ENCODE data around the gene ARL2.

The ARL2 gene

DNA sequence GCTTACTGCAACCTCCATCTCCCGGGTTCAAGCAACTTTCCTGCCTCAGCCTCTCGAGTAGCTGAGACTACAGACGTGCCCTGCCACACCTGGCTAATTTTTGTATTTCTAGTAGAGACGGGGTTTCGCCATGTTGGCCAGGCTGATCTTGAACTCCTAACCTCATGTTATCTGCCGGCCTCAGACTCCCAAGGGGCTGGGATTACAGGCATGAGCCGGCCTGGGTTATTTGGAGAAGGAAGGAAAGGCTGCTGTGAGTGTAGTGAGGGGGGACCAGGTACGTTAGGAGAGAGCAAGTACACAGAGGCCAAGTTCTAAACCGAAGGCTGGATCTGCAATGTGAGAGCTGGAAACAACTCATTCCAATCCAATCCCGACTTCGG is 17.6 kb upstream of the ARL2 start:
- Histone ChIP-seq H3K4me1 (ENCODE audit: low read depth, poor library complexity, severe bottlenecking) (no peaks in the 10 kb centered on the region), H3K4me3 (IDR thresholded peaks at IDR 0.05; ENCODE audit: insufficient read depth, low read depth, low read length) (no peak overlapping the region), H3K27me3 (ENCODE audit: insufficient read depth, low read depth) (peaks cover 9% of the 10 kb centered on the region; the same call in 1 of the 2 replicates), H3K4me2 (no peak overlapping the region), H3K79me2 (ENCODE audit: insufficient read depth, low read depth) (no peaks in the 10 kb centered on the region), H3K27ac (no peak overlapping the region), H3K9ac (no peak overlapping the region), H4K20me1 (ENCODE audit: insufficient read depth) (no peaks in the 10 kb centered on the region), H2AFZ (ENCODE audit: low read depth) (no peak overlapping the region), H3K36me3 (ENCODE audit: insufficient read depth) (no peaks in the 10 kb centered on the region)
- TF ChIP-seq, protein P1, sequence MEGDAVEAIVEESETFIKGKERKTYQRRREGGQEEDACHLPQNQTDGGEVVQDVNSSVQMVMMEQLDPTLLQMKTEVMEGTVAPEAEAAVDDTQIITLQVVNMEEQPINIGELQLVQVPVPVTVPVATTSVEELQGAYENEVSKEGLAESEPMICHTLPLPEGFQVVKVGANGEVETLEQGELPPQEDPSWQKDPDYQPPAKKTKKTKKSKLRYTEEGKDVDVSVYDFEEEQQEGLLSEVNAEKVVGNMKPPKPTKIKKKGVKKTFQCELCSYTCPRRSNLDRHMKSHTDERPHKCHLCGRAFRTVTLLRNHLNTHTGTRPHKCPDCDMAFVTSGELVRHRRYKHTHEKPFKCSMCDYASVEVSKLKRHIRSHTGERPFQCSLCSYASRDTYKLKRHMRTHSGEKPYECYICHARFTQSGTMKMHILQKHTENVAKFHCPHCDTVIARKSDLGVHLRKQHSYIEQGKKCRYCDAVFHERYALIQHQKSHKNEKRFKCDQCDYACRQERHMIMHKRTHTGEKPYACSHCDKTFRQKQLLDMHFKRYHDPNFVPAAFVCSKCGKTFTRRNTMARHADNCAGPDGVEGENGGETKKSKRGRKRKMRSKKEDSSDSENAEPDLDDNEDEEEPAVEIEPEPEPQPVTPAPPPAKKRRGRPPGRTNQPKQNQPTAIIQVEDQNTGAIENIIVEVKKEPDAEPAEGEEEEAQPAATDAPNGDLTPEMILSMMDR (conservative IDR thresholded peaks at IDR 0.05; ENCODE audit: low read depth, low read length) = no peak

- H3K36me3 ChIP-seq (ENCODE audit: insufficient read depth) = no peaks in the 10 kb centered on the region
- H3K4me1 ChIP-seq (ENCODE audit: low read depth, poor library complexity, severe bottlenecking) = no peaks in the 10 kb centered on the region
- TF ChIP-seq, protein P1 (conservative IDR thresholded peaks at IDR 0.05; ENCODE audit: low read depth, low read length) = no peak
- H3K9ac ChIP-seq = no peak within 1 kb of the TSS
- no peak within 1 kb of the TSS for H3K27ac ChIP-seq
- H4K20me1 ChIP-seq (ENCODE audit: insufficient read depth) = no peaks in the 10 kb centered on the region
- no peak within 1 kb of the TSS for H2AFZ ChIP-seq (ENCODE audit: low read depth)
- no peaks in the 10 kb centered on the region for H3K79me2 ChIP-seq (ENCODE audit: insufficient read depth, low read depth)
- H3K27me3 ChIP-seq (ENCODE audit: insufficient read depth, low read depth) = peaks cover 9% of the 10 kb centered on the region; the same call in 1 of the 2 replicates
- no peak within 1 kb of the TSS for H3K4me2 ChIP-seq
- H3K4me3 ChIP-seq (IDR thresholded peaks at IDR 0.05; ENCODE audit: insufficient read depth, low read depth, low read length) = no peak within 1 kb of the TSS
Observed at GRCh38 chr11:64996710-64997380, 17.1 kb upstream of the ARL2 start, which contains the start of gene BATF2. Gene BATF2, minus strand, starts transcription at chr11:64996971. Its CDS starts 57 bp downstream, at chr11:64996914.

DNA sequence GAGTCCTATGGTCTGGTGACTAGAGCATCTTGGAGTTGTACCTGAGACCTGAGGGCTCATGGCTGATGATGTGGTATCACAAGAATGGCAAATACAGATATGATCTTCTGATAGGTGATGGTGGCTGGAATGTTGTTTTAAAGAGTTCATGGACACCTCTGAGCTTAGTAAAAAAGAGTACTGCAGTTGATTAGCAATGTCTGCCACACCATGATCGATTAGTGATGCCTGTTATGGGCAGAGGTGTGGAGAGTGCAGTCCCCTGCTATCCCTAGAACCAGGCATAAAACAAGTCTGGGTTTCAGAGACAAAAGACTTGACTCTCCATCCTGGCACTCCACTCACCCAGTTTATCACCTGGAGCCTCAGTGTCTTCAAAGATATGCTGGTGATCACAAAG is 15.8 kb upstream of the ARL2 start:
- Histone ChIP-seq H3K36me3 (ENCODE audit: insufficient read depth) (no peaks in the 10 kb centered on the region), H3K79me2 (ENCODE audit: insufficient read depth, low read depth) (no peaks in the 10 kb centered on the region), H3K9ac (no peak overlapping the region), H2AFZ (ENCODE audit: low read depth) (no peak overlapping the region), H3K4me1 (ENCODE audit: low read depth, poor library complexity, severe bottlenecking) (no peaks in the 10 kb centered on the region), H3K4me3 (IDR thresholded peaks at IDR 0.05; ENCODE audit: insufficient read depth, low read depth, low read length) (no peak overlapping the region), H4K20me1 (ENCODE audit: insufficient read depth) (no peaks in the 10 kb centered on the region), H3K4me2 (no peak overlapping the region), H3K27ac (no peak overlapping the region), H3K27me3 (ENCODE audit: insufficient read depth, low read depth) (peaks cover 12% of the 10 kb centered on the region; the same call in 1 of the 2 replicates)
- TF ChIP-seq, protein P1 (conservative IDR thresholded peaks at IDR 0.05; ENCODE audit: low read depth, low read length) = no peak

DNA sequence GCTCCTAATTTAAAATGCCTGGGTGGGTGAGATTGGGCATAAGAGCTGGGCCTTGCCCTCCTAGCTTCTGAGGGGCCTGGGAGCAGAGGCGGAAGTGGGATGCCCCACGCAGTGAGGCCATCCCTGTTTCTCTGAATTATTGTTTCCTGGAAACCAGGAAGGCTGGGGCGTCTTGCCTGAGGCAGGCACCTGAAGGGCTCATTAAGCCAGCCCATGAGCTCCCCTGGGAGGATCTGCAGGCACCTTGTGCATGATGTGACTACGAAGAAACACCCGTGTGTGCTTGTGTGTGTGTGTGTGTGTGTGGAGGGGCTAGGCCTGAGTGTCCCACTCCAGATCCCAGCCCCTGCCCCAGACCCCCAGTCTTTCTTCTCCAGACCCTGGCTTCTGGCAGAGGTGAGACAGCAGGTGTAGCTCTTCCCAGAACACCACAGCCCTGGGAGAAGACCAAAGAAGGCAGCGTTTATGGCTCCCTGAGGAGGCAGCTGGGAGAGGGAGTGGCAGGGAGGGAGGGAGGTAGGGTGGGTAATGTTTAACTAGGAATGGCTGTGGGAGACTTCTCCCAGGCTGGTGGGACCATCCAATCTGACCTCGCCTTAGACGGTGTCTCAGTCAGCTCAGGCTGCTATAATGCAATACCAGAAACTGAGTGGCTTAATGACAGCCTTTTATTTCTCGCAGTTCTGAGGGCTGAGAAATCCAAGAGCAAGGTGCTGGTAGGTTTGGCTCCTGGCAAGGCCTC is 15.1 kb upstream of the ARL2 start:
- Histone ChIP-seq H3K36me3 (ENCODE audit: insufficient read depth) (no peaks in the 10 kb centered on the region), H3K79me2 (ENCODE audit: insufficient read depth, low read depth) (no peaks in the 10 kb centered on the region), H3K27me3 (ENCODE audit: insufficient read depth, low read depth) (peaks cover 12% of the 10 kb centered on the region; the same call in 1 of the 2 replicates), H4K20me1 (ENCODE audit: insufficient read depth) (no peaks in the 10 kb centered on the region), H3K4me1 (ENCODE audit: low read depth, poor library complexity, severe bottlenecking) (no peaks in the 10 kb centered on the region), H3K4me3 (IDR thresholded peaks at IDR 0.05; ENCODE audit: insufficient read depth, low read depth, low read length) (no peak overlapping the region), H3K9ac (no peak overlapping the region), H3K4me2 (no peak overlapping the region), H2AFZ (ENCODE audit: low read depth) (no peak overlapping the region), H3K27ac (no peak overlapping the region)
- TF ChIP-seq, protein P1 (conservative IDR thresholded peaks at IDR 0.05; ENCODE audit: low read depth, low read length) = no peak

All from KMS-11 (cell line).